HEK293 (cell line): Measurements from ENCODE around the gene ANP32B.

Experiments used
- CTCF ChIA-PET: fragments of 350-600 bp; formaldehyde crosslinking; extraction: SDS; loops from one replicate; lab custom pipeline; 2021; ENCODE audit warnings: antibody characterized with exemption; lab: Yijun Ruan, JAX
- POLR2A ChIA-PET: fragments of 300-600 bp; formaldehyde crosslinking; extraction: SDS; loops from one replicate; lab custom pipeline; 2020; ENCODE audit warnings: antibody characterized with exemption, inconsistent platforms; lab: Yijun Ruan, JAX
- H3K27ac ChIP-seq: fragments of 200-500 bp; sonication (Bioruptor generic); 2 replicates; pipeline ENCODE4 v1.5.1; 2014; ENCODE audit warnings: low read depth, low read length, control low read depth, inconsistent platforms; ENCODE audit errors: extremely low read depth
- H3K36me3 ChIP-seq, 2 experiments: fragments of 200-500 bp in 1 of 2; sonication (Bioruptor generic) in 1 of 2; 1 replicate in 1 of 2; 2 replicates in 1 of 2; pipeline ENCODE4 v1.5.1; 2014 to 2017; ENCODE audit warnings: inconsistent platforms in 2 of 2, low read length in 2 of 2; ENCODE audit not compliant: control insufficient read depth in 2 of 2, insufficient read depth in 1 of 2
- H3K4me1 ChIP-seq: fragments of 200-500 bp; sonication (Bioruptor generic); 2 replicates; pipeline ENCODE4 v1.5.1; 2014; ENCODE audit warnings: mild to moderate bottlenecking, low read length, inconsistent platforms; ENCODE audit not compliant: control insufficient read depth, insufficient read depth
- H3K4me3 ChIP-seq: 2 replicates; pipeline ENCODE4 v1.5.1; 2011; ENCODE audit warnings: low read depth, mild to moderate bottlenecking, control low read depth, low read length, moderate library complexity
- H3K9me3 ChIP-seq: fragments of 200-500 bp; sonication (Bioruptor generic); 2 replicates; pipeline ENCODE4 v1.5.1; 2014; ENCODE audit warnings: low read depth, low read length, inconsistent platforms; ENCODE audit not compliant: control insufficient read depth, insufficient read depth
- EGR2 ChIP-seq: fragments of 450-650 bp; formaldehyde crosslinking; IDR thresholded peaks from 2 replicates; pipeline ENCODE4 v1.5.1; 2016; ENCODE audit warnings: low read depth, missing biosample characterization, missing genetic modification characterization
- FEZF1 ChIP-seq: fragments of 450-650 bp; formaldehyde crosslinking; IDR thresholded peaks from 2 replicates; pipeline ENCODE4 v1.5.1; 2016; ENCODE audit warnings: missing biosample characterization, missing genetic modification characterization
- GFI1B ChIP-seq: fragments of 450-650 bp; formaldehyde crosslinking; IDR thresholded peaks from 2 replicates; pipeline ENCODE4 v1.5.1; 2016; ENCODE audit warnings: missing biosample characterization, missing genetic modification characterization
- GLI4 ChIP-seq: fragments of 450-650 bp; formaldehyde crosslinking; IDR thresholded peaks from 2 replicates; pipeline ENCODE4 v1.5.1; 2016; ENCODE audit warnings: missing biosample characterization, missing genetic modification characterization
- OSR2 ChIP-seq: fragments of 450-650 bp; formaldehyde crosslinking; IDR thresholded peaks from 2 replicates; pipeline ENCODE4 v1.5.1; 2016; ENCODE audit warnings: missing biosample characterization, missing genetic modification characterization
- SCRT2 ChIP-seq: fragments of 450-650 bp; formaldehyde crosslinking; IDR thresholded peaks from 2 replicates; pipeline ENCODE4 v1.5.1; 2016; ENCODE audit warnings: missing biosample characterization, missing genetic modification characterization
- SP2 ChIP-seq: fragments of 450-650 bp; formaldehyde crosslinking; IDR thresholded peaks from 2 replicates; pipeline ENCODE4 v1.5.1; 2016; ENCODE audit warnings: missing biosample characterization, missing genetic modification characterization
- YY2 ChIP-seq: fragments of 450-650 bp; formaldehyde crosslinking; IDR thresholded peaks from 2 replicates; pipeline ENCODE4 v1.5.1; 2016; ENCODE audit warnings: missing biosample characterization, missing genetic modification characterization
- ZFHX2 ChIP-seq: fragments of 450-650 bp; formaldehyde crosslinking; conservative IDR thresholded peaks from 2 replicates; pipeline ENCODE4 v1.5.1; 2016; ENCODE audit warnings: missing biosample characterization, missing genetic modification characterization
- ZNF112 ChIP-seq: fragments of 450-650 bp; formaldehyde crosslinking; IDR thresholded peaks from 2 replicates; pipeline ENCODE4 v1.5.0; 2017; ENCODE audit warnings: missing biosample characterization, missing genetic modification characterization
- ZNF133 ChIP-seq: fragments of 450-650 bp; formaldehyde crosslinking; IDR thresholded peaks from 2 replicates; pipeline ENCODE4 v1.5.1; 2016; ENCODE audit warnings: missing biosample characterization, missing genetic modification characterization
- ZNF140 ChIP-seq: fragments of 450-650 bp; formaldehyde crosslinking; IDR thresholded peaks from 2 replicates; pipeline ENCODE4 v1.5.1; 2016; ENCODE audit warnings: missing biosample characterization, missing genetic modification characterization
- ZNF146 ChIP-seq: fragments of 450-650 bp; formaldehyde crosslinking; IDR thresholded peaks from 2 replicates; pipeline ENCODE4 v1.5.1; 2016; ENCODE audit warnings: missing biosample characterization, missing genetic modification characterization
- ZNF18 ChIP-seq: fragments of 450-650 bp; formaldehyde crosslinking; IDR thresholded peaks from 2 replicates; pipeline ENCODE4 v1.5.1; 2016; ENCODE audit warnings: missing biosample characterization, missing genetic modification characterization
- ZNF2 ChIP-seq: fragments of 450-650 bp; formaldehyde crosslinking; IDR thresholded peaks from 2 replicates; pipeline ENCODE4 v1.5.1; 2016; ENCODE audit warnings: missing biosample characterization, missing genetic modification characterization
- ZNF248 ChIP-seq: fragments of 450-650 bp; formaldehyde crosslinking; IDR thresholded peaks from 2 replicates; pipeline ENCODE4 v1.5.1; 2017; ENCODE audit warnings: missing biosample characterization, missing genetic modification characterization
- ZNF266 ChIP-seq: fragments of 450-650 bp; formaldehyde crosslinking; IDR thresholded peaks from 2 replicates; pipeline ENCODE4 v1.5.1; 2016; ENCODE audit warnings: missing biosample characterization, missing genetic modification characterization, low read depth
- ZNF335 ChIP-seq: fragments of 450-650 bp; formaldehyde crosslinking; conservative IDR thresholded peaks from 2 replicates; pipeline ENCODE4 v1.5.1; 2016; ENCODE audit warnings: missing biosample characterization, missing genetic modification characterization
- ZNF37A ChIP-seq: fragments of 450-650 bp; IDR thresholded peaks from 2 replicates; pipeline ENCODE4 v1.5.1; 2018; ENCODE audit warnings: missing biosample characterization, missing genetic modification characterization
- ZNF654 ChIP-seq: fragments of 450-650 bp; formaldehyde crosslinking; IDR thresholded peaks from 2 replicates; pipeline ENCODE4 v1.5.1; 2016; ENCODE audit warnings: low read depth, missing biosample characterization, missing genetic modification characterization
- TF ChIP-seq, protein P1 (sequence below): fragments of 450-650 bp; formaldehyde crosslinking; IDR thresholded peaks from 2 replicates; pipeline ENCODE4 v1.5.1; 2017; ENCODE audit warnings: missing biosample characterization, missing genetic modification characterization
- TF ChIP-seq, protein P2 (sequence below): fragments of 450-650 bp; formaldehyde crosslinking; IDR thresholded peaks from 2 replicates; pipeline ENCODE4 v1.5.1; 2016; ENCODE audit warnings: missing biosample characterization, missing genetic modification characterization

ANP32B gene

GRCh38 chr9:98034593-98035546 lies 51.7 kb downstream of the ANP32B start (continued):
- TF ChIP-seq ZNF146 (no peak), GLI4 (tag by site-specific recombination) (no peak)

DNA sequence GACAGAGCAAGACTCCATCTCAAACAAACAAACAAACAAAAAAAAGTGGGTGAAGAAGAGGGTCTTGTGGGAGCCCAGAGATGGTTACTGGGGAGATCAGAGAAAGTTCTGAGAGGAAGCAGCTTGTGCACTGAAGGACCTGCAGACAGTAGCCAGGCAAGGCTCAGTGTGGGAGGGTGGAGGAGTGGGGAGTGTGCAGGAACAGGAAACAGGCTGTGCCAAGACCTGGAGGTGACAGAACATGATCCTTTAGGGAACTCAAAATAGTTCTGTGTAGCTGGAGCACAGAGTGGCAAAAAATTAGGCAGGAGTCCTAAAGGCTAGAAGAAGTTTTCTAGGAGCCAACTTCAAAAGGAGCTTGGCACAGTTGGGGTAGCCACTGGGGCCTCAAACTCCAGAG lies 54.2 kb downstream of the ANP32B start:
- ChIA-PET POLR2A (interaction anchor here (1.9 kb wide), 1 partner anchor 19 kb away, joined by 9 read pairs; the partner anchor contains the start of gene NANS), CTCF (interaction anchor here (0.8 to 3.1 kb wide), 4 partner anchors 16 to 186 kb away, joined by 3 to 14 read pairs (median 4); partner anchors contain the start of gene TRMO)
- Histone ChIP-seq H3K36me3 (no peaks in the 10 kb centered on the region), H3K4me1 (no peaks in the 10 kb centered on the region), H3K4me3 (no peak overlapping the region), H3K27ac (no peak overlapping the region), H3K9me3 (no peaks in the 10 kb centered on the region)
- TF ChIP-seq EGR2 (tag by site-specific recombination): peak; percentile 48
- no peak for TF ChIP-seq ZNF248 (tag by site-specific recombination)

DNA sequence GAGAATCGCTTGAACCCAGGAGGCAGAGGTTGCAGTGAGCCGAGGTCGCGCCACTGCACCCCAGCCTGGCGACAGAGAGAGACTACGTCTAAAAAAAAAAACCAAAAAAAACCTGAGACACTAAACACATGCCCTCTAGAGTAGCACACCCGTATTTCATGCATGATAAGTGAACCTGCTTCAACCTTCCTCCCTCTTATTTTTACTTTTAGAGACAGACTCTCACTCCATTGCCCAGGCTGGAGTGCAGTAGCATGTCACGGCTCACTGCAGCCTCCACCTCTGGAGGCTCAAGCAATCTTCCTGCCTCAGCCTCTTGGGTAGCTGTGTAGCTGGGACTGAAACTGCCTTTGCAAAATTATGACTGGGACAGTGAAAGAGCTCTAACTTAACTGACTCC lies 55.8 kb downstream of the ANP32B start:
- CTCF ChIA-PET: interaction anchor here (0.6 to 3.1 kb wide), 3 partner anchors 96 to 116 kb away, joined by 4 to 14 read pairs (median 5); partner anchors contain the start of gene TRMO
- no peak overlapping the region for H3K27ac ChIP-seq
- POLR2A ChIA-PET: interaction anchor here (2.6 kb wide), 1 partner anchor 18 kb away, joined by 14 read pairs; the partner anchor contains the start of gene NANS

DNA sequence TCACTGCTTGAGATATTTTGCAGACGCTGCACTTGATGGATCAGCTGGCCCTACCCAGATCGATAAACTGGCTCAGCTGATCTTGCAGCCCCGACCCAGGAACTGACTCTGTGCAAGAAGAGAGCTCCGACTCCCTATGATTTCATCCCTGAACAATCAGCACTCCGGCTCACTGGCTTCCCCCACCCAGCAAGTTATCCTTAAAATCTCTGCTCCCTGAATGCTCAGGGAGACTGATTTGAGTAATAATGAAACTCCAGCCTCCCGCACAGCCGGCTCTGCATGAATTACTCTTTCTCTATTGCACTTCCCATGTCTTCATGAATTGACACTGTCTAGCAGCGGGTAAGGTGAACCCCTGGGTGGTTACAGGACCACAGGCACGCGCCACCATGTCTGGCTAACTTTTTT lies 56.5 kb downstream of the ANP32B start:
- Histone ChIP-seq H3K27ac (no peak overlapping the region), H3K4me3 (no peak overlapping the region), H3K36me3 (no peaks in the 10 kb centered on the region), H3K9me3 (no peaks in the 10 kb centered on the region), H3K4me1 (no peaks in the 10 kb centered on the region)
- ChIA-PET POLR2A (interaction anchor here (2.6 kb wide), 1 partner anchor 17 kb away, joined by 14 read pairs; the partner anchor contains the start of gene NANS), CTCF (interaction anchor here (0.6 to 2.4 kb wide), 3 partner anchors 73 to 116 kb away, joined by 4 to 5 read pairs (median 4); no protein-coding TSS in a partner anchor)
- TF ChIP-seq, protein P1, sequence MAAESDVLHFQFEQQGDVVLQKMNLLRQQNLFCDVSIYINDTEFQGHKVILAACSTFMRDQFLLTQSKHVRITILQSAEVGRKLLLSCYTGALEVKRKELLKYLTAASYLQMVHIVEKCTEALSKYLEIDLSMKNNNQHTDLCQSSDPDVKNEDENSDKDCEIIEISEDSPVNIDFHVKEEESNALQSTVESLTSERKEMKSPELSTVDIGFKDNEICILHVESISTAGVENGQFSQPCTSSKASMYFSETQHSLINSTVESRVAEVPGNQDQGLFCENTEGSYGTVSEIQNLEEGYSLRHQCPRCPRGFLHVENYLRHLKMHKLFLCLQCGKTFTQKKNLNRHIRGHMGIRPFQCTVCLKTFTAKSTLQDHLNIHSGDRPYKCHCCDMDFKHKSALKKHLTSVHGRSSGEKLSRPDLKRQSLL (tag by site-specific recombination): no peak
- TF ChIP-seq SP2: no peak
- no peak for TF ChIP-seq ZNF18 (tag by site-specific recombination)
- no peak for TF ChIP-seq YY2 (tag by site-specific recombination)
- TF ChIP-seq ZNF37A (tag by site-specific recombination): no peak
- TF ChIP-seq ZNF140: no peak
- no peak for TF ChIP-seq OSR2
- TF ChIP-seq ZNF112 (tag by site-specific recombination): no peak
- no peak for TF ChIP-seq GFI1B (tag by site-specific recombination)
- TF ChIP-seq FEZF1 (tag by site-specific recombination): no peak
- no peak for TF ChIP-seq ZNF2 (tag by site-specific recombination)
- no peak for TF ChIP-seq ZNF654 (tag by site-specific recombination)
- TF ChIP-seq ZNF335 (tag by site-specific recombination): no peak
- TF ChIP-seq SCRT2 (tag by site-specific recombination): no peak
- TF ChIP-seq ZNF133 (tag by site-specific recombination): no peak
- no peak for TF ChIP-seq ZNF266 (tag by site-specific recombination)

More for the DNA sequence above, 55.8 kb downstream of the ANP32B start:
- no peaks in the 10 kb centered on the region for H3K4me1 ChIP-seq
- no peaks in the 10 kb centered on the region for H3K36me3 ChIP-seq
- H3K9me3 ChIP-seq: no peaks in the 10 kb centered on the region
- TF ChIP-seq, protein P2, sequence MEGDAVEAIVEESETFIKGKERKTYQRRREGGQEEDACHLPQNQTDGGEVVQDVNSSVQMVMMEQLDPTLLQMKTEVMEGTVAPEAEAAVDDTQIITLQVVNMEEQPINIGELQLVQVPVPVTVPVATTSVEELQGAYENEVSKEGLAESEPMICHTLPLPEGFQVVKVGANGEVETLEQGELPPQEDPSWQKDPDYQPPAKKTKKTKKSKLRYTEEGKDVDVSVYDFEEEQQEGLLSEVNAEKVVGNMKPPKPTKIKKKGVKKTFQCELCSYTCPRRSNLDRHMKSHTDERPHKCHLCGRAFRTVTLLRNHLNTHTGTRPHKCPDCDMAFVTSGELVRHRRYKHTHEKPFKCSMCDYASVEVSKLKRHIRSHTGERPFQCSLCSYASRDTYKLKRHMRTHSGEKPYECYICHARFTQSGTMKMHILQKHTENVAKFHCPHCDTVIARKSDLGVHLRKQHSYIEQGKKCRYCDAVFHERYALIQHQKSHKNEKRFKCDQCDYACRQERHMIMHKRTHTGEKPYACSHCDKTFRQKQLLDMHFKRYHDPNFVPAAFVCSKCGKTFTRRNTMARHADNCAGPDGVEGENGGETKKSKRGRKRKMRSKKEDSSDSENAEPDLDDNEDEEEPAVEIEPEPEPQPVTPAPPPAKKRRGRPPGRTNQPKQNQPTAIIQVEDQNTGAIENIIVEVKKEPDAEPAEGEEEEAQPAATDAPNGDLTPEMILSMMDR (tag by site-specific recombination): 0 out of 2 replicates have a peak, but pooled peaks have one; percentile 36
- TF ChIP-seq ZFHX2: no peak
- H3K4me3 ChIP-seq: no peak overlapping the region
